ENCODE data around the gene CRABP1. TPM values are rescaled to one million over a fixed set of nuclear protein-coding genes. Genes with fewer than 3 reads are reported as not detected.

CRABP1 gene
- total and polyA plus RNA-seq, 10 of the 15 experiments (the other 5 are each of a cell fraction or from before 2014, with no cell fraction given), result 0.21 to 0.41 TPM; not detected in 8

GRCh38 chr15:78387246-78388037 lies 47.3 kb downstream of the CRABP1 start:
- in situ Hi-C loops (cut with MboI) (no loop called here), intact Hi-C loops (cut with micrococcal nuclease; ENCODE audit: unreplicated experiment) (no loop called here)
- Histone ChIP-seq H3K27ac (ENCODE audit: control insufficient read depth, insufficient read depth) (no peak overlapping the region), H3K4me1 (ENCODE audit: control insufficient read depth, insufficient read depth, low read length) (no peaks in the 10 kb centered on the region), H3K9me3 (replicated peaks; ENCODE audit: control insufficient read depth, insufficient read depth, low read length) (no peaks in the 10 kb centered on the region), H3K4me3 (no peak overlapping the region), H3K79me2 (ENCODE audit: control insufficient read depth, insufficient read depth, low read length) (no peaks in the 10 kb centered on the region), H2AFZ (ENCODE audit: control insufficient read depth, low read depth, low read length) (no peak overlapping the region), H3K36me3 (ENCODE audit: control insufficient read depth in 2 of 2, insufficient read depth in 2 of 2, low read length in 1 of 2) (no peaks in the 10 kb centered on the region), H3K4me2 (ENCODE audit: control insufficient read depth, insufficient read depth) (no peak overlapping the region), H4K20me1 (ENCODE audit: control insufficient read depth, insufficient read depth) (no peaks in the 10 kb centered on the region), H3K9ac (ENCODE audit: control insufficient read depth, insufficient read depth, low read length) (no peak overlapping the region), H3K27me3 (replicated peaks in 1 of 2; ENCODE audit: control insufficient read depth in 2 of 2, insufficient read depth in 2 of 2, low read length in 1 of 2) (peaks cover 0 to 1% of the 10 kb centered on the region in 2 experiments; a peak in 3 of 4 replicates)
- FAIRE-seq (no peak), ATAC-seq (no peak), DNase-seq (ENCODE audit: low read depth, low spot score) (no peak)
- TF ChIP-seq JUND (IDR thresholded peaks at IDR 0.05; ENCODE audit: low read depth, low read length) (no peak), POLR2A (IDR thresholded peaks at IDR 0.05; ENCODE audit: low read depth, low read length) (no peak), NFIC (IDR thresholded peaks at IDR 0.05; ENCODE audit: low read depth, low read length) (no peak), ATF7 (IDR thresholded peaks at IDR 0.05; ENCODE audit: low read depth) (no peak)
- TF ChIP-seq, protein P1, sequence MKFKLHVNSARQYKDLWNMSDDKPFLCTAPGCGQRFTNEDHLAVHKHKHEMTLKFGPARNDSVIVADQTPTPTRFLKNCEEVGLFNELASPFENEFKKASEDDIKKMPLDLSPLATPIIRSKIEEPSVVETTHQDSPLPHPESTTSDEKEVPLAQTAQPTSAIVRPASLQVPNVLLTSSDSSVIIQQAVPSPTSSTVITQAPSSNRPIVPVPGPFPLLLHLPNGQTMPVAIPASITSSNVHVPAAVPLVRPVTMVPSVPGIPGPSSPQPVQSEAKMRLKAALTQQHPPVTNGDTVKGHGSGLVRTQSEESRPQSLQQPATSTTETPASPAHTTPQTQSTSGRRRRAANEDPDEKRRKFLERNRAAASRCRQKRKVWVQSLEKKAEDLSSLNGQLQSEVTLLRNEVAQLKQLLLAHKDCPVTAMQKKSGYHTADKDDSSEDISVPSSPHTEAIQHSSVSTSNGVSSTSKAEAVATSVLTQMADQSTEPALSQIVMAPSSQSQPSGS (IDR thresholded peaks at IDR 0.05; ENCODE audit: low read length), result no peak
- TF ChIP-seq, protein P2, sequence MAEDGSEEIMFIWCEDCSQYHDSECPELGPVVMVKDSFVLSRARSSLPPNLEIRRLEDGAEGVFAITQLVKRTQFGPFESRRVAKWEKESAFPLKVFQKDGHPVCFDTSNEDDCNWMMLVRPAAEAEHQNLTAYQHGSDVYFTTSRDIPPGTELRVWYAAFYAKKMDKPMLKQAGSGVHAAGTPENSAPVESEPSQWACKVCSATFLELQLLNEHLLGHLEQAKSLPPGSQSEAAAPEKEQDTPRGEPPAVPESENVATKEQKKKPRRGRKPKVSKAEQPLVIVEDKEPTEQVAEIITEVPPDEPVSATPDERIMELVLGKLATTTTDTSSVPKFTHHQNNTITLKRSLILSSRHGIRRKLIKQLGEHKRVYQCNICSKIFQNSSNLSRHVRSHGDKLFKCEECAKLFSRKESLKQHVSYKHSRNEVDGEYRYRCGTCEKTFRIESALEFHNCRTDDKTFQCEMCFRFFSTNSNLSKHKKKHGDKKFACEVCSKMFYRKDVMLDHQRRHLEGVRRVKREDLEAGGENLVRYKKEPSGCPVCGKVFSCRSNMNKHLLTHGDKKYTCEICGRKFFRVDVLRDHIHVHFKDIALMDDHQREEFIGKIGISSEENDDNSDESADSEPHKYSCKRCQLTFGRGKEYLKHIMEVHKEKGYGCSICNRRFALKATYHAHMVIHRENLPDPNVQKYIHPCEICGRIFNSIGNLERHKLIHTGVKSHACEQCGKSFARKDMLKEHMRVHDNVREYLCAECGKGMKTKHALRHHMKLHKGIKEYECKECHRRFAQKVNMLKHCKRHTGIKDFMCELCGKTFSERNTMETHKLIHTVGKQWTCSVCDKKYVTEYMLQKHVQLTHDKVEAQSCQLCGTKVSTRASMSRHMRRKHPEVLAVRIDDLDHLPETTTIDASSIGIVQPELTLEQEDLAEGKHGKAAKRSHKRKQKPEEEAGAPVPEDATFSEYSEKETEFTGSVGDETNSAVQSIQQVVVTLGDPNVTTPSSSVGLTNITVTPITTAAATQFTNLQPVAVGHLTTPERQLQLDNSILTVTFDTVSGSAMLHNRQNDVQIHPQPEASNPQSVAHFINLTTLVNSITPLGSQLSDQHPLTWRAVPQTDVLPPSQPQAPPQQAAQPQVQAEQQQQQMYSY (CRISPR knock-in tag; IDR thresholded peaks at IDR 0.05), result no peak
- no TSS peak for BruUV-seq (replicated peaks)
- POLR2A ChIA-PET, result interaction anchor here (0.6 kb wide), 1 partner anchor 172 kb away, joined by 3 read pairs; no protein-coding TSS in a partner anchor
- 61% methylated on average over 6 of the region's 6 CpGs for WGBS (ENCODE audit: insufficient coverage, insufficient replicate concordance, low lambda C conversion rate, missing lambda C conversion rate)
- RAD21 ChIA-PET (ENCODE audit: unreplicated experiment), result no interaction called here
- SMC1A ChIA-PET (ENCODE audit: uncharacterized antibody, unreplicated experiment), result no interaction called here
- CTCF ChIA-PET, result no interaction called here

Data from GM12878 (cell line).